HG03432 (cell line): ENCODE measurements around the gene NCSTN.

Experiments used
- ATAC-seq: cut with Tn5 transposase; IDR thresholded peaks from one replicate; pipeline ENCODE4 v1.9.1; 2021; ENCODE audit warnings: mild to moderate bottlenecking, moderate library complexity; ENCODE audit not compliant: unreplicated experiment

Gene NCSTN

GRCh38 chr1:160404094-160404493, 60.9 kb downstream of the NCSTN start:
- ATAC-seq: no peak

- ATAC-seq: no peak
These were observed 62.2 kb downstream of the NCSTN start for GRCh38 chr1:160405331-160405877.

GRCh38 chr1:160406131-160406968, 63.2 kb downstream of the NCSTN start:
- ATAC-seq: no peak

- ATAC-seq: no peak
These were observed 64.9 kb downstream of the NCSTN start for GRCh38 chr1:160407839-160408801.
